Urinary bladder (tissue), 4 donors: ENCODE data around the gene MYRF. TPM values are rescaled to one million over a fixed set of nuclear protein-coding genes. Genes with fewer than 3 reads are reported as not detected.
A peak's percentile ranks its signal among the peaks of the same experiment; 100 is the strongest.

Experiments
- DNase-seq: peaks from one replicate; pipeline ENCODE4 v3.0.0-alpha.2; 2015; ENCODE audit errors: extremely low spot score
- H3K27ac ChIP-seq: one replicate; pipeline ENCODE4 v1.5.1; 2013; ENCODE audit warnings: low read depth, mild to moderate bottlenecking, moderate library complexity
- H3K36me3 ChIP-seq: one replicate; pipeline ENCODE4 v1.6.1; 2013; ENCODE audit warnings: mild to moderate bottlenecking, moderate library complexity; ENCODE audit not compliant: insufficient read depth
- H3K4me1 ChIP-seq: one replicate; pipeline ENCODE4 v1.6.1; 2013; ENCODE audit warnings: mild to moderate bottlenecking, moderate library complexity; ENCODE audit not compliant: insufficient read depth
- H3K4me3 ChIP-seq: one replicate; pipeline ENCODE4 v1.5.1; 2013; ENCODE audit warnings: low read depth, low read length
- WGBS: extraction: QIAGEN DNeasy Blood & Tissue Kit; methylation state at CpG from one replicate; pipeline ENCODE4 v1.1.7; 2013; 5-methylcytosine and 5-hydroxymethylcytosine counted together
- polyA plus RNA-seq: library from polyadenylated mRNA; stranded (reverse); fragments of 200-250 nt; gene quantifications from one replicate; pipeline ENCODE4 v1.2.3, GENCODE V29; 2013
- total RNA-seq: library from RNA; depleted of rRNA; stranded (reverse); fragments of >200 nt; gene quantifications from one replicate; pipeline ENCODE4 v1.2.3, GENCODE V29; 2014
- donor health status: healthy with polysubstance abuse.
- donor health status: healthy.

The MYRF gene
- total and polyA plus RNA-seq, 2 donors: 0.79 to 4.7 TPM

DNA sequence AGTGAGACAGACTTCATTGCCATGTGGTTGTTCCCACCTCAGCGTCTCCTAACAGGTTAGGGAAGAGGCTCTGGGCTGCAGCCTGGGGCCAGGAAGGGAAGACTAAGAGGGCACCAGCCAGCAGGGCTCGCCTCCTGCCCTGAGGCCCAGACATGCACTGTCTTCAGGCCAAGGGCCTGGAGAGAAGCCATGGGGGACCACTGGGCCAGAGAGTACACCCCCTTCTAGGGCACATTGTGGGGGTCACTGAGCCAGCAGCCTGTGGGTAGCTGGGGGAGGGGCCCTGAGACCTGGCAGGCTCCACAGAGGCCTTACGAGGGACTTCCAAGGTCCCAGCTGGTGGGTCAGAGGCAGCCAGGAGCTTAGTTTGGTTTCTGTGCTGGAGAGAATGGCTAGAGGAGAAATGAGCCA lies 25.0 kb upstream of the MYRF start:
- H3K27ac ChIP-seq: no peak overlapping the region
- H3K4me3 ChIP-seq: no peak overlapping the region
- DNase-seq: no peak
- 84% methylated on average over 3 of the region's 3 CpGs for WGBS
- H3K36me3 ChIP-seq: peaks cover 2% of the 10 kb centered on the region
- no peaks in the 10 kb centered on the region for H3K4me1 ChIP-seq

DNA sequence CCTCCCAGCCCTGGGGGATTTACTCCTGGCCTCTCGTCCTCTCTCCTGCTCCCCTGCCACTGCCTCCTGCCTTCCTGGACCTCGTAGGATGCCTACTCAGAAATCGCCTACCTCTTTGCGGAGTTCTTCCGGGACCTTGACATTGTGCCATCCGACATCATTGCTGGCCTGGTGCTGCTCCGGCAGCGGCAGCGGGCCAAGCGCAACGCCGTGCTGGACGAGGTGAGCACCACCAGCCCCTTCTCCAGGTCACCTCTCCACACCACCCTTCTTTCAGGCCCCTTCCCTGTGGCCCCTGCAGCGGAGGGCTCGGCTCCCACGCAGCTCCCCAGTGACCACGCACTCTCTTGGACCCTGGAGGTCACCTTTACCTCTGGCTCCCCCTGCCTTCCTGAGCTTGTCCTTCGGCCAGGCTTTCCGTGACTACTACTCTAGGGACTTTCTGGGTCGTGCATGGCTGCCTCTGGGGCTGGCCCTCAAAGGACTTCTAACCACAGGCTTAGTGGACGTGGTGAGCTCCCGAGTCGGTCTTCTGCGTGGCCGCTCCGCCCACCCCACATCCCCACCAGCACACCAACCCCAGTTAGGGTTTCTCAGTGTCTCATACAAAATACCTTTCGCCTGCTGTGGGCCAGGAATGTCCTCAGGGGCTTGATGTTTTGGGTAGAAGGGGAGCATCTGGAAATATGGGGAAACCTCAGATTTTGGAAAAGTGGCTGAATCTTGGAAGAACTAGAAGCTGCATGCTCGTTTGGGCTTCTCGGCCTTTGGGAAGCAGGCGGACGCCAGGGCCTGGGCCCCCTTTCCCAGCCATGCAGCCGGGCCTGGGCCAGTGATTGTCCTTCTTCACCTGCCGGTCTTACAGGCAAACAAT lies 24.1 kb upstream of the MYRF start:
- no peaks in the 10 kb centered on the region for H3K4me1 ChIP-seq

DNA sequence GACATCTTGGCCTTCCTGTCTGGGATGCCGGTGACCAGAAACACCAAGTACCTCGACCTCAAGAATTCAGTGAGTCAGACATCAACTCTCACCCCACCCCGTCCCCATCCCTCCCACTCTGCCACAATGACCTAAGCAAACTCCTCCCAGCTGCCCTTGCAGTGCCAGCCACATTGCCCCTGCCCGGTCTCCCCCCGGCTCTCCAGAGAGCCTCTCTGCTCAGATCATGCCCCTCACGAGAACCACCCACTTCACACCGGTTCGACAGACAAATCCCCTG lies 23.6 kb upstream of the MYRF start:
- peaks cover 2% of the 10 kb centered on the region for H3K36me3 ChIP-seq
- no peak overlapping the region for H3K4me3 ChIP-seq
- 83% methylated on average over 8 of the region's 8 CpGs for WGBS
- H3K4me1 ChIP-seq: no peaks in the 10 kb centered on the region
- no peak for DNase-seq
- H3K27ac ChIP-seq: no peak overlapping the region

More for the DNA sequence above, 24.1 kb upstream of the MYRF start:
- Histone ChIP-seq H3K4me3 (no peak overlapping the region), H3K36me3 (peaks cover 2% of the 10 kb centered on the region), H3K27ac (no peak overlapping the region)
- no peak for DNase-seq
- WGBS: 91% methylated on average over 33 of the region's 33 CpGs

- no peak for DNase-seq
- Histone ChIP-seq H3K4me1 (no peaks in the 10 kb centered on the region), H3K36me3 (peaks cover 2% of the 10 kb centered on the region), H3K27ac (no peak overlapping the region), H3K4me3 (no peak overlapping the region)
- WGBS: 82% methylated on average over 13 of the region's 13 CpGs
Observed at GRCh38 chr11:61730240-61730994, 22.0 kb upstream of the MYRF start.

- Histone ChIP-seq H3K4me3 (no peak overlapping the region), H3K4me1 (no peaks in the 10 kb centered on the region), H3K27ac (no peak overlapping the region), H3K36me3 (peaks cover 2% of the 10 kb centered on the region)
- 85% methylated on average over 19 of the region's 19 CpGs for WGBS
- DNase-seq: no peak
Observed at GRCh38 chr11:61731211-61731951, 21.1 kb upstream of the MYRF start.

GRCh38 chr11:61731952-61732675 lies 20.3 kb upstream of the MYRF start:
- no peak overlapping the region for H3K27ac ChIP-seq
- H3K4me3 ChIP-seq: no peak overlapping the region
- H3K36me3 ChIP-seq: peaks cover 2% of the 10 kb centered on the region
- DNase-seq: no peak
- H3K4me1 ChIP-seq: no peaks in the 10 kb centered on the region
- 66% methylated on average over 8 of the region's 8 CpGs for WGBS

- Histone ChIP-seq H3K4me1 (no peaks in the 10 kb centered on the region), H3K4me3 (no peak overlapping the region), H3K36me3 (peaks cover 2% of the 10 kb centered on the region), H3K27ac (no peak overlapping the region)
- DNase-seq: no peak
- WGBS: 56% methylated on average over 6 of the region's 6 CpGs
Observed at GRCh38 chr11:61732705-61733104, 19.7 kb upstream of the MYRF start.

DNA sequence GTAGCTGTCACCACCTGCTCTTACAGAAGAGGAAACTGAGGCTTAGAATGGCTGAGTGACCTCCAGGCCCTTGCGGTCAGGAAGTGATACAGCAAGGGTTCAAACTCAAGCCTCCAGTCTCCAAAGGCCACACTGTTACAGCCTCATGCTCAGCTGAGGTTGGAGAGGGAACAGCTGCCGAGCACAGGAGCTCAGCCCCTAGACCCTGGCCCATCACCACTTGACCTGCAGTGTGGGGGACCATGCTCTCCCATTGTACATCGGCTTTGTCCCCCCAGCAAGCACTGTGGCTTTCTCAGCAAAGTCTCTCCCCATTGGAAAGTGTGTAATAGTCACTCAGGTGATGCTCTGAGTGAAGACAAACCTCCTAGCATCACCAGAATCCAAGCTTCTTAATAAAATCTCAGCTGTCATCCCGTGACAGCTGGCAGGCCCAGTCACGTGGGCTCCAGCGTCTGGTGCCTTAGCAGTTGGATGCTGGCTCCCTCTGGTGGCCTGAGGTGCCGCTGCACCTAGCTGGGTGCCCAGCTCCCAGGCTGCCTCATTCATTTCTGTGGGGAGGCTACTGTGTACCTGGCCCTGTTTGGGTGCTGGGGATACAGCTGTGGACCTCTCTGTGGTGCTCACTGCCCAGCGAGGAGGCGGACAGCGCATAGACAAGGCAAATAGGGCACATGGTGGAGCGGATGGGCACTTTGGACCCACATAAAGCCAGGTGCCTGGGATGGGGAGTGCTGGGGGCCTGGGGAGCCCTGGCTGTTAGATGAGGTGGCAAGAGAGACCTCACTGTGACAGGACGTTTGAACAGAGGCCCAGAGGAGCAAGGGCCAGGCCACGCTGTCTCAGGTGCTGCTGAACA lies 19.1 kb upstream of the MYRF start:
- H3K4me1 ChIP-seq: no peaks in the 10 kb centered on the region
- H3K36me3 ChIP-seq: peaks cover 2% of the 10 kb centered on the region
- no peak for DNase-seq
- WGBS: 29% methylated on average over 13 of the region's 13 CpGs
- peak overlapping the region; percentile 11 for H3K27ac ChIP-seq
- H3K4me3 ChIP-seq: no peak overlapping the region

DNA sequence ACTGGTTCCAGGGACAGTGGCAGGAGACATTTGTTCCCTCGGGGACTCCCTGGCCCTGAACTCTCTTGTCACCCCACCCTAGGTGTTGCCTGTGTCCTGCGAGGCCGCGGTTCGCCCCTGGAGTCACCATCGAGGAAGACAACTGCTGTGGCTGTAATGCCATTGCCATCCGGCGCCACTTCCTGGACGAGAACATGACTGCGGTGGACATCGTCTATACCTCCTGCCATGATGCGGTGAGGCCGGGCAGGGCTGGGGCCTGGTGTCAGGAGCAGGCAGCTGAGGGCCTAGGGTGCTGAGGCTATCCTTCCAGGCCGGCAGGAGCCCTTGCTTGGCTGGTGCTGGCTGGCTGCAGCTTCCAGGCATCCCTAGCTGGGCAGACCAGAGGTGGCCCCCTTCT lies 17.7 kb upstream of the MYRF start:
- Histone ChIP-seq H3K4me1 (no peaks in the 10 kb centered on the region), H3K4me3 (no peak overlapping the region), H3K27ac (no peak overlapping the region), H3K36me3 (no peaks in the 10 kb centered on the region)
- DNase-seq: no peak
- 93% methylated on average over 14 of the region's 14 CpGs for WGBS

DNA sequence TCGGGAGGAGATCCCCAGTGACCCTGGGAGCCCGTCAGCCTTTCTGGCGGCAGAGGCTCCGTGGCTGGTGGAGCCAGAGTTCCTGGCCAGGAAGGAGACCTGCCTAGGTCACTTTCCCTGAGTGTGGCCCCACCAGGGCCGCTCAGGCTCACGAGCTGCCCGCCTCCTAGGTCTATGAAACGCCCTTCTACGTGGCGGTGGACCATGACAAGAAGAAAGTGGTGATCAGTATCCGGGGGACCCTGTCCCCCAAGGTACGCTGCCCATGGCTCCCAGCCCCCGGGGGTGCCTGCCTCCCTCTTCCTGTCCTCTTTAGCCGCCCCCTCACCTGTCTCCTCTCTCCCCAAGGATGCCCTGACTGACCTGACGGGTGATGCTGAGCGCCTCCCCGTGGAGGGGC lies 17.0 kb upstream of the MYRF start:
- Histone ChIP-seq H3K4me1 (no peaks in the 10 kb centered on the region), H3K4me3 (no peak overlapping the region), H3K27ac (no peak overlapping the region), H3K36me3 (no peaks in the 10 kb centered on the region)
- no peak for DNase-seq
- 93% methylated on average over 17 of the region's 17 CpGs for WGBS

DNA sequence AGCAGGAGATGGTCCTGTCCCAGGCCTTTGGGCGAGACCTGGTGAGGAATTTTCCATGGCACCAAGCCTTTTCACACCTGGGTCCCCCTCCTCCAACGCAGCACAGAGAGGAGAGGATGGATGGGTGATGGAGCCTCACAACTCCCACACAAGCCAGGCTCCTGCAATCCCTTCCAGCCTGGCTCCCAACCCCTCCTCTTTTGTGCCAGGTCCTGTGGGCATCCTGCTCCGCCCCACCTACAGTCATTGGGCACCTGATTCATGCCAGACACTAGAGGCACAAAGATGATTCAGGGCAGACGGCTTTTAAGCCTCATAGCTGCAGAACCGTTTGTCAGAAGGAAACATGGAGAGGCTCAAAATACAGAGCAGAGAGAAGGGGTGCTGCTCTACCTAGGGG lies 16.1 kb upstream of the MYRF start:
- Histone ChIP-seq H3K27ac (no peak overlapping the region), H3K4me1 (no peaks in the 10 kb centered on the region), H3K4me3 (no peak overlapping the region), H3K36me3 (no peaks in the 10 kb centered on the region)
- WGBS: 85% methylated on average over 5 of the region's 5 CpGs
- DNase-seq: no peak

GRCh38 chr11:61737131-61737530 lies 15.3 kb upstream of the MYRF start:
- no peak overlapping the region for H3K4me3 ChIP-seq
- 93% methylated on average over 12 of the region's 12 CpGs for WGBS
- no peaks in the 10 kb centered on the region for H3K4me1 ChIP-seq
- DNase-seq: no peak
- H3K27ac ChIP-seq: no peak overlapping the region
- H3K36me3 ChIP-seq: no peaks in the 10 kb centered on the region
